Measurements from ENCODE around the gene AIF1L. TPM values are rescaled to one million over a fixed set of nuclear protein-coding genes. Genes with fewer than 3 reads are reported as not detected.
A peak's percentile ranks its signal among the peaks of the same experiment; 100 is the strongest.

AIF1L gene
- total and polyA plus RNA-seq, 2 of the 13 experiments (the other 11 are each of a cell fraction or from before 2014, with no cell fraction given), result 12.4 to 36.5 TPM

DNA sequence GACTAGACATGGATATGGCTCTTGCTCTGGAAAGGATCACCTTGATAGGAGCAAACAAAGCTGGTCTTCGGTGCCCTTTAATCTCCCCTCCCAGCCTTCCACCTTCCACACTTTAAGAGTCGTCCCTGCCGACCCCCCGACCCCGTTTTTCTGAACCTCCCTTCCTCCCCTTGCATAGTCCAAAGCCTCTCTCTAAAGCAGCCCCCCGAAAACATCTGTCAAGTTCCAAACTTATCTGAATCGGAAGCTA lies 28.6 kb downstream of the AIF1L start:
- Histone ChIP-seq H3K4me2 (ENCODE audit: low read depth, low read length) (peak overlapping the region; percentile 96), H3K4me3 (replicated peaks in 1 of 3; ENCODE audit: insufficient read depth in 1 of 3, low read depth in 2 of 3, low read length in 3 of 3) (peak overlapping the region; percentile 63 to 98 (median 96)), H2AFZ (ENCODE audit: low read length) (no peak overlapping the region), H4K20me1 (ENCODE audit: insufficient read depth, low read length) (no peaks in the 10 kb centered on the region), H3K79me2 (ENCODE audit: insufficient read depth, low read length) (peaks cover 27% of the 10 kb centered on the region), H3K9me3 (ENCODE audit: low read length) (no peaks in the 10 kb centered on the region), H3K4me1 (ENCODE audit: insufficient read depth, low read length) (peaks cover 59% of the 10 kb centered on the region), H3K9ac (ENCODE audit: insufficient read depth, low read depth, low read length) (peak overlapping the region; percentile 95), H3K36me3 (replicated peaks in 1 of 2; ENCODE audit: control insufficient read depth in 1 of 2, insufficient read depth in 2 of 2, low read length in 2 of 2) (peaks cover 10 to 35% of the 10 kb centered on the region in 2 experiments; a peak in 4 of 5 replicates), H3K27me3 (ENCODE audit: control insufficient read depth in 1 of 2, insufficient read depth in 2 of 2, low read length in 2 of 2) (peaks cover 0 to 6% of the 10 kb centered on the region in 2 experiments; a peak in 1 of 5 replicates), H3K27ac (ENCODE audit: extremely low read length, insufficient read depth, low read length) (peak overlapping the region; percentile 94)
- BruUV-seq (replicated peaks), result TSS peak; percentile 98
- ATAC-seq (peak; percentile 2; the same call in 2 of the 3 replicates), DNase-seq (ENCODE audit: low spot score) (no peak), FAIRE-seq (no peak)
- 1% methylated on average over 7 of the region's 7 CpGs for WGBS (ENCODE audit: low lambda C conversion rate)
- intact Hi-C loops (cut with micrococcal nuclease; ENCODE audit: unreplicated experiment) (loop anchor here (2.0 kb wide), 1 partner anchor 66 kb away; no protein-coding TSS in a partner anchor), in situ Hi-C loops (cut with HindIII; ENCODE audit: extremely low pct_ligation_motif_present, low pct_unique_long_range_greater_than_20kb) (no loop called here)
- ChIA-PET CTCF (ENCODE audit: low intra/inter-chr PET ratio, low total read pairs) (no interaction called here), POLR2A (interaction anchor here (1.0 to 2.5 kb wide), 7 partner anchors 10 to 249 kb away, joined by 3 to 19 read pairs (median 5); partner anchors contain the start of gene AIF1L)
- TF ChIP-seq PHF8 (CRISPR knock-in tag; IDR thresholded peaks at IDR 0.05) (no peak), SALL1 (CRISPR knock-in tag; IDR thresholded peaks at IDR 0.05) (no peak), TBP (CRISPR knock-in tag; IDR thresholded peaks at IDR 0.05) (no peak), ZNF33B (CRISPR knock-in tag; IDR thresholded peaks at IDR 0.05) (no peak), REXO4 (CRISPR knock-in tag; IDR thresholded peaks at IDR 0.05; ENCODE audit: borderline replicate concordance) (no peak), PITX1 (CRISPR knock-in tag; IDR thresholded peaks at IDR 0.05) (no peak), HOXD1 (CRISPR knock-in tag; IDR thresholded peaks at IDR 0.05) (0 out of 2 replicates have a peak, but pooled peaks have one; percentile 6), ELF3 (CRISPR knock-in tag; IDR thresholded peaks at IDR 0.05) (no peak), PHF20 (CRISPR knock-in tag; IDR thresholded peaks at IDR 0.05) (no peak), TSC22D2 (CRISPR knock-in tag; IDR thresholded peaks at IDR 0.05; ENCODE audit: borderline replicate concordance) (no peak), ASH2L (IDR thresholded peaks at IDR 0.05; ENCODE audit: insufficient read length, low read depth, low read length) (no peak), POLR2G (IDR thresholded peaks at IDR 0.05; ENCODE audit: low read depth, low read length) (no peak), ZNF383 (CRISPR knock-in tag; IDR thresholded peaks at IDR 0.05; ENCODE audit: borderline replicate concordance) (no peak), CBX1 (IDR thresholded peaks at IDR 0.05; ENCODE audit: low read depth) (no peak), ISX (CRISPR knock-in tag; conservative IDR thresholded peaks at IDR 0.05) (0 out of 2 replicates have a peak, but pooled peaks have one; percentile 68), ZKSCAN5 (CRISPR knock-in tag; IDR thresholded peaks at IDR 0.05) (no peak), ZMAT3 (CRISPR knock-in tag; conservative IDR thresholded peaks at IDR 0.05) (no peak), ZNF720 (CRISPR knock-in tag; IDR thresholded peaks at IDR 0.05) (no peak), ZC3H13 (CRISPR knock-in tag; IDR thresholded peaks at IDR 0.05) (0 out of 2 replicates have a peak, but pooled peaks have one; percentile 26), KDM1A (CRISPR knock-in tag; IDR thresholded peaks at IDR 0.05) (no peak), ZNF670 (CRISPR knock-in tag; IDR thresholded peaks at IDR 0.05; ENCODE audit: borderline replicate concordance) (no peak), ZNF883 (CRISPR knock-in tag; IDR thresholded peaks at IDR 0.05; ENCODE audit: not compliant biosample characterization) (no peak)
- TF ChIP-seq, protein P1, sequence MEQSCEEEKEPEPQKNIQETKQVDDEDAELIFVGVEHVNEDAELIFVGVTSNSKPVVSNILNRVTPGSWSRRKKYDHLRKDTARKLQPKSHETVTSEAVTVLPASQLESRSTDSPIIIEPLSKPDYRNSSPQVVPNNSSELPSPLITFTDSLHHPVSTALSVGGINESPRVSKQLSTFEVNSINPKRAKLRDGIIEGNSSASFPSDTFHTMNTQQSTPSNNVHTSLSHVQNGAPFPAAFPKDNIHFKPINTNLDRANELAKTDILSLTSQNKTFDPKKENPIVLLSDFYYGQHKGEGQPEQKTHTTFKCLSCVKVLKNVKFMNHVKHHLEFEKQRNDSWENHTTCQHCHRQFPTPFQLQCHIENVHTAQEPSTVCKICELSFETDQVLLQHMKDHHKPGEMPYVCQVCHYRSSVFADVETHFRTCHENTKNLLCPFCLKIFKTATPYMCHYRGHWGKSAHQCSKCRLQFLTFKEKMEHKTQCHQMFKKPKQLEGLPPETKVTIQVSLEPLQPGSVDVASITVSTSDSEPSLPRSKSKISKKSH (CRISPR knock-in tag; IDR thresholded peaks at IDR 0.05; ENCODE audit: borderline replicate concordance), result no peak
- TF ChIP-seq, protein P2, sequence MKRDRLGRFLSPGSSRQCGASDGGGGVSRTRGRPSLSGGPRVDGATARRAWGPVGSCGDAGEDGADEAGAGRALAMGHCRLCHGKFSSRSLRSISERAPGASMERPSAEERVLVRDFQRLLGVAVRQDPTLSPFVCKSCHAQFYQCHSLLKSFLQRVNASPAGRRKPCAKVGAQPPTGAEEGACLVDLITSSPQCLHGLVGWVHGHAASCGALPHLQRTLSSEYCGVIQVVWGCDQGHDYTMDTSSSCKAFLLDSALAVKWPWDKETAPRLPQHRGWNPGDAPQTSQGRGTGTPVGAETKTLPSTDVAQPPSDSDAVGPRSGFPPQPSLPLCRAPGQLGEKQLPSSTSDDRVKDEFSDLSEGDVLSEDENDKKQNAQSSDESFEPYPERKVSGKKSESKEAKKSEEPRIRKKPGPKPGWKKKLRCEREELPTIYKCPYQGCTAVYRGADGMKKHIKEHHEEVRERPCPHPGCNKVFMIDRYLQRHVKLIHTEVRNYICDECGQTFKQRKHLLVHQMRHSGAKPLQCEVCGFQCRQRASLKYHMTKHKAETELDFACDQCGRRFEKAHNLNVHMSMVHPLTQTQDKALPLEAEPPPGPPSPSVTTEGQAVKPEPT (CRISPR knock-in tag; IDR thresholded peaks at IDR 0.05; ENCODE audit: low read depth), result no peak
- TF ChIP-seq, protein P3, sequence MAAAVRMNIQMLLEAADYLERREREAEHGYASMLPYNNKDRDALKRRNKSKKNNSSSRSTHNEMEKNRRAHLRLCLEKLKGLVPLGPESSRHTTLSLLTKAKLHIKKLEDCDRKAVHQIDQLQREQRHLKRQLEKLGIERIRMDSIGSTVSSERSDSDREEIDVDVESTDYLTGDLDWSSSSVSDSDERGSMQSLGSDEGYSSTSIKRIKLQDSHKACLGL (CRISPR knock-in tag; IDR thresholded peaks at IDR 0.05), result no peak
